HepG2 (cell line): Measurements from ENCODE around the gene NSUN6. TPM values are rescaled to one million over a fixed set of nuclear protein-coding genes. Genes with fewer than 3 reads are reported as not detected.

Source experiments
- ATF4 ChIP-seq, 2 experiments: fragments of 450-650 bp in 1 of 2; sonication (generic) in 1 of 2; formaldehyde crosslinking; IDR thresholded peaks; 2 replicates each; pipeline versions ENCODE4 v1.5.0 to v1.8.0; 2020 to 2022; ENCODE audit warnings: mild to moderate bottlenecking in 1 of 2, missing genetic modification reagents in 1 of 2
- CHCHD3 ChIP-seq: sonication (generic); formaldehyde crosslinking; IDR thresholded peaks from 2 replicates; pipeline ENCODE4 v1.8.0; 2022; ENCODE audit warnings: mild to moderate bottlenecking, missing genetic modification reagents, moderate library complexity
- DMTF1 ChIP-seq: sonication (generic); formaldehyde crosslinking; IDR thresholded peaks from 2 replicates; pipeline ENCODE4 v1.4.0; 2020; ENCODE audit warnings: mild to moderate bottlenecking, missing genetic modification reagents
- MAF1 ChIP-seq: sonication (generic); formaldehyde crosslinking; IDR thresholded peaks from 2 replicates; pipeline ENCODE4 v1.5.0; 2020; ENCODE audit warnings: missing genetic modification reagents, borderline replicate concordance
- NR2C2 ChIP-seq: sonication (generic); formaldehyde crosslinking; IDR thresholded peaks from 2 replicates; pipeline ENCODE4 v1.4.0; 2020; ENCODE audit warnings: missing genetic modification reagents, mild to moderate bottlenecking, moderate library complexity, borderline replicate concordance
- NR2F1 ChIP-seq, 2 experiments: fragments of 450-650 bp in 1 of 2; formaldehyde crosslinking in 1 of 2; IDR thresholded peaks; 2 replicates each; pipeline versions ENCODE4 v1.5.0 to v1.6.1; 2016 to 2020; ENCODE audit warnings: mild to moderate bottlenecking in 1 of 2, missing compliant biosample characterization in 1 of 2, missing genetic modification reagents in 1 of 2, moderate library complexity in 1 of 2
- POLR2AphosphoS2 ChIP-seq: IDR thresholded peaks from 2 replicates; pipeline ENCODE4 v1.6.1; 2011; ENCODE audit warnings: low read depth, low read length, improper control_type of control experiment
- RFX3 ChIP-seq: IDR thresholded peaks from 2 replicates; pipeline ENCODE4 v1.6.1; 2016; ENCODE audit warnings: missing biosample characterization, missing genetic modification reagents
- SALL2 ChIP-seq: sonication (generic); formaldehyde crosslinking; IDR thresholded peaks from 2 replicates; pipeline ENCODE4 v1.8.1; 2023; ENCODE audit warnings: mild to moderate bottlenecking, missing genetic modification reagents, inconsistent platforms
- SIX4 ChIP-seq: sonication (generic); formaldehyde crosslinking; IDR thresholded peaks from 2 replicates; pipeline ENCODE4 v1.4.0; 2020; ENCODE audit warnings: missing genetic modification reagents
- SOX6 ChIP-seq, 2 experiments: fragments of 450-650 bp in 1 of 2; sonication (generic) in 1 of 2; formaldehyde crosslinking in 1 of 2; IDR thresholded peaks; 2 replicates each; pipeline versions ENCODE4 v1.4.0 to v1.6.1; 2017 to 2020; ENCODE audit warnings: antibody characterized with exemption in 1 of 2, mild to moderate bottlenecking in 1 of 2, missing genetic modification reagents in 1 of 2
- SP5 ChIP-seq: IDR thresholded peaks from 2 replicates; pipeline ENCODE4 v1.6.1; 2016; ENCODE audit warnings: low read depth, borderline replicate concordance
- ZFP1 ChIP-seq: IDR thresholded peaks from 2 replicates; pipeline ENCODE4 v1.6.1; 2016
- ZMYM3 ChIP-seq: sonication (generic); formaldehyde crosslinking; IDR thresholded peaks from 2 replicates; pipeline ENCODE4 v1.5.1; 2020; ENCODE audit warnings: mild to moderate bottlenecking, missing genetic modification reagents
- ZNF318 ChIP-seq: sonication (generic); formaldehyde crosslinking; IDR thresholded peaks from 2 replicates; pipeline ENCODE4 v1.4.0; 2020; ENCODE audit warnings: mild to moderate bottlenecking, missing genetic modification reagents
- ZNF563 ChIP-seq: sonication (generic); formaldehyde crosslinking; IDR thresholded peaks from 2 replicates; pipeline ENCODE4 v1.8.0; 2022; ENCODE audit warnings: mild to moderate bottlenecking, moderate library complexity, missing genetic modification reagents
- ZSCAN12 ChIP-seq: sonication (generic); formaldehyde crosslinking; IDR thresholded peaks from 2 replicates; pipeline ENCODE4 v1.9.0; 2021; ENCODE audit warnings: mild to moderate bottlenecking, missing genetic modification reagents
- ZSCAN30 ChIP-seq: sonication (generic); formaldehyde crosslinking; IDR thresholded peaks from 2 replicates; pipeline ENCODE4 v1.5.0; 2020; ENCODE audit warnings: mild to moderate bottlenecking, missing genetic modification reagents
- polyA plus RNA-seq, 8 experiments: library from polyadenylated mRNA; depleted of rRNA in 3 of 8; stranded (reverse) in 7 of 8; unstranded in 1 of 8; fragments of >200 nt; fragmentation: Illumina TruSeq in 4 of 8; extraction: Trizol in 4 of 8; gene quantifications; 2 replicates each; pipeline versions ENCODE4 v1.2.1 to v1.2.3, GENCODE V29; 2011 to 2016; ENCODE audit warnings: low read depth in 4 of 8, missing spikeins in 1 of 8, mixed read lengths in 1 of 8; ENCODE audit not compliant: insufficient read depth in 1 of 8
- total RNA-seq, 5 experiments: library from RNA; depleted of rRNA; stranded (reverse); fragments of >200 nt; fragmentation: Illumina TruSeq; extraction: Trizol; gene quantifications; 2 replicates each; pipeline ENCODE4 v1.2.3, GENCODE V29; 2016; ENCODE audit warnings: low read depth in 1 of 5

The NSUN6 gene
- total and polyA plus RNA-seq, 2 of the 13 experiments (the other 11 are each of a cell fraction or from before 2014, with no cell fraction given) = 17.2 to 19.3 TPM

GRCh38 chr10:18659125-18659818, 7.9 kb upstream of the NSUN6 start, which contains the start of gene ARL5B (continued):
- TF ChIP-seq ZNF318 (no peak), ATF4 (CRISPR knock-in tag; IDR thresholded peaks at IDR 0.05) (peak in 1 of 2 experiments; percentile 71; a peak in 2 of 4 replicates), DMTF1 (CRISPR knock-in tag) (no peak), SALL2 (CRISPR knock-in tag) (peak; percentile 81; the same call in 1 of the 2 replicates), ZSCAN12 (CRISPR knock-in tag) (0 out of 2 replicates have a peak, but pooled peaks have one; percentile 76), CHCHD3 (0 out of 2 replicates have a peak, but pooled peaks have one; percentile 6), RFX3 (CRISPR knock-in tag) (no peak), SOX6 (IDR thresholded peaks at IDR 0.05) (no peak), SOX6 (CRISPR knock-in tag; IDR thresholded peaks at IDR 0.05) (peak; percentile 33; the same call in 1 of the 2 replicates), ZFP1 (CRISPR knock-in tag) (no peak), NR2F1 (CRISPR knock-in tag; IDR thresholded peaks at IDR 0.05) (no peak), NR2C2 (CRISPR knock-in tag) (peak; percentile 96), ZMYM3 (CRISPR knock-in tag) (no peak), POLR2AphosphoS2 (no peak), SP5 (CRISPR knock-in tag) (no peak; the same call in none of the 2 replicates), ZSCAN30 (no peak), SIX4 (CRISPR knock-in tag) (peak; percentile 53; the same call in 1 of the 2 replicates), MAF1 (peak; percentile 48; the same call in 1 of the 2 replicates), ZNF563 (CRISPR knock-in tag) (no peak)
